Astrocyte of the spinal cord (primary cell): ENCODE data around the gene TLL1.
A peak's percentile ranks its signal among the peaks of the same experiment; 100 is the strongest.

ENCODE experiments used
- DNase-seq: peaks from one replicate; pipeline ENCODE4 v3.0.0; 2011; ENCODE audit warnings: low read depth, low spot score
- H3K4me3 ChIP-seq: 2 replicates; pipeline ENCODE4 v1.5.1; 2011; ENCODE audit warnings: low read depth, mild to moderate bottlenecking, low read length, moderate library complexity
- in situ Hi-C: cut with HindIII; loops from 2 replicates; pipeline ENCODE4 v1.10.0; 2017; ENCODE audit warnings: low sequenced_read_pairs
- TF ChIP-seq, protein P1 (sequence below): IDR thresholded peaks from 2 replicates; pipeline ENCODE4 v1.5.1; 2012; ENCODE audit warnings: low read depth, mild to moderate bottlenecking, low read length, inconsistent platforms

The TLL1 gene

DNA sequence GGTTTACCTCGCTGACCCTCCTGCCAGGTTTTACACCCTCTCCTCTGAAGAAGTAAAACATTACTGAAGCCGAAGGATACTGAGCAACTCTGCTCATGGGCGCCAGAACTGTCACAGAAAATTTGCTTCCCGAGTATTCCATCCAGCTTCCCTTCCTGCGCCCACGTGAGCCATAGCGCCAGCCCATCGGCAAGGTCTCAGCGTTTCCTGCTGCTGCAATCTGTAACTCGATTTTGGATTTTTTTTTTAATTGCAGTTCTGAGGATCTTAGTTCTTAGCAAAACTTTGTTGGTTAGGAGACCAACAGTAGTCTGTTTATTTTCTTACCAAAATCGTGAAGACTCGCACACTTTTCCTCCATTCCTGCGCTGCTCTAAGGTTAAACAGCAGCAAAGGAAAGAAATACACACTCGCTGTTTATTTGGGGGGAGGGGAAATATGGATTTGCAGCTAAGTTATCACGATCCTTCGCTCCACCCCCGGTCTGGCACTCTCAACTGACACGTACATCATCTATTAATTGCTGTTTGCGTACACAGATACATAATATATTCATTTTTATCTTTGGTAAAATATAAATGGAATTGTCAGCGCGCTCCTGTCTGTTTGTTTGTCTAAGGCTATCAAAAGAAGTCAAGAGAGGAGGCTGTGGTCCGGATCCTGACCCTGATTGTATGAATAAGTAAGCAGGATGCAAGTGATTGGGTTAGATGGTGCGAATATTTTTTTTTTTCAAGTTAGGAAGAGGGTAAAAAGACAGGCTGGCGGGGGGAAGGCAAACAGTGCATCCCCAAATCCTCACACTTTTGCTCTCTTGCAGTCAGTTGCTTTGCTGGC, at the start of gene TLL1:
Gene TLL1 (plus strand): TSS at position 777 of the 837 bp plus-strand sequence. CDS start 668 bp downstream, outside the sequence.
- in situ Hi-C loops, result no loop called here
- peak within 1 kb of the TSS; percentile 51 for H3K4me3 ChIP-seq
- TF ChIP-seq, protein P1, sequence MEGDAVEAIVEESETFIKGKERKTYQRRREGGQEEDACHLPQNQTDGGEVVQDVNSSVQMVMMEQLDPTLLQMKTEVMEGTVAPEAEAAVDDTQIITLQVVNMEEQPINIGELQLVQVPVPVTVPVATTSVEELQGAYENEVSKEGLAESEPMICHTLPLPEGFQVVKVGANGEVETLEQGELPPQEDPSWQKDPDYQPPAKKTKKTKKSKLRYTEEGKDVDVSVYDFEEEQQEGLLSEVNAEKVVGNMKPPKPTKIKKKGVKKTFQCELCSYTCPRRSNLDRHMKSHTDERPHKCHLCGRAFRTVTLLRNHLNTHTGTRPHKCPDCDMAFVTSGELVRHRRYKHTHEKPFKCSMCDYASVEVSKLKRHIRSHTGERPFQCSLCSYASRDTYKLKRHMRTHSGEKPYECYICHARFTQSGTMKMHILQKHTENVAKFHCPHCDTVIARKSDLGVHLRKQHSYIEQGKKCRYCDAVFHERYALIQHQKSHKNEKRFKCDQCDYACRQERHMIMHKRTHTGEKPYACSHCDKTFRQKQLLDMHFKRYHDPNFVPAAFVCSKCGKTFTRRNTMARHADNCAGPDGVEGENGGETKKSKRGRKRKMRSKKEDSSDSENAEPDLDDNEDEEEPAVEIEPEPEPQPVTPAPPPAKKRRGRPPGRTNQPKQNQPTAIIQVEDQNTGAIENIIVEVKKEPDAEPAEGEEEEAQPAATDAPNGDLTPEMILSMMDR, result no peak

GRCh38 chr4:165826166-165826565, 46.9 kb upstream of the TLL1 start:
- TF ChIP-seq, protein P1, result no peak
- no peak for DNase-seq
- no peak overlapping the region for H3K4me3 ChIP-seq
- in situ Hi-C loops, result no loop called here

More for the DNA sequence above, at the start of gene TLL1:
- DNase-seq, result peak; percentile 38

GRCh38 chr4:165827018-165827417, 46.0 kb upstream of the TLL1 start:
- H3K4me3 ChIP-seq, result no peak overlapping the region

GRCh38 chr4:165828928-165829327, 44.1 kb upstream of the TLL1 start:
- no peak overlapping the region for H3K4me3 ChIP-seq
- DNase-seq, result no peak
- in situ Hi-C loops, result no loop called here

More at GRCh38 chr4:165827018-165827417, 46.0 kb upstream of the TLL1 start:
- TF ChIP-seq, protein P1, result no peak
- DNase-seq, result no peak
- in situ Hi-C loops, result no loop called here

GRCh38 chr4:165834116-165834515, 38.9 kb upstream of the TLL1 start:
- DNase-seq, result no peak
- TF ChIP-seq, protein P1, result no peak
- in situ Hi-C loops, result no loop called here
- no peak overlapping the region for H3K4me3 ChIP-seq

More at GRCh38 chr4:165828928-165829327, 44.1 kb upstream of the TLL1 start:
- TF ChIP-seq, protein P1, result no peak

- H3K4me3 ChIP-seq, result no peak overlapping the region
- TF ChIP-seq, protein P1, result no peak
- in situ Hi-C loops, result no loop called here
- no peak for DNase-seq
These were observed 34.5 kb upstream of the TLL1 start for GRCh38 chr4:165838575-165838974.
